Lower lobe of right lung (tissue), 2 donors: Measurements from ENCODE around the gene C10orf105. TPM values are rescaled to one million over a fixed set of nuclear protein-coding genes. Genes with fewer than 3 reads are reported as not detected.

Experiments used
- ATAC-seq, 2 donors: fragments of 200-7000 bp; cut with Tn5 transposase; one replicate each; pipeline ENCODE4 v1.9.1; 2020 to 2022; ENCODE audit warnings: mild to moderate bottlenecking in 2 of 2, moderate library complexity in 2 of 2
- DNase-seq: peaks from one replicate; pipeline ENCODE4 v3.0.0-alpha.2; 2020
- H3K27ac ChIP-seq: fragments of 200-600 bp; one replicate; pipeline ENCODE4 v1.8.0; 2022
- H3K27me3 ChIP-seq: fragments of 200-600 bp; one replicate; pipeline ENCODE4 v1.8.0; 2022; ENCODE audit warnings: low read depth
- H3K36me3 ChIP-seq: fragments of 200-600 bp; one replicate; pipeline ENCODE4 v1.8.0; 2022; ENCODE audit warnings: mild to moderate bottlenecking
- H3K4me1 ChIP-seq: fragments of 200-600 bp; one replicate; pipeline ENCODE4 v1.8.0; 2022
- H3K4me3 ChIP-seq: fragments of 200-600 bp; one replicate; pipeline ENCODE4 v1.8.0; 2022; ENCODE audit warnings: mild to moderate bottlenecking
- H3K9me3 ChIP-seq: fragments of 200-600 bp; one replicate; pipeline ENCODE4 v1.8.0; 2022
- CTCF ChIP-seq: fragments of 200-600 bp; IDR thresholded peaks from one replicate; pipeline ENCODE4 v1.8.0; 2022; ENCODE audit warnings: antibody characterized with exemption, mild to moderate bottlenecking
- intact Hi-C: fragments of 100-400 bp; cut with DNase I; formaldehyde crosslinking; loops from one replicate; pipeline ENCODE4 v1.11.0; 2022
- total RNA-seq: library from RNA; stranded (reverse); fragmentation: NEBNext Ultra II Directional; extraction: Animal tissue kit (Norgen Biotek cat#: 25700); gene quantifications from one replicate; pipeline ENCODE4 v1.2.1, GENCODE V29; 2021
- donor health status: DM: no; HTN: yes; CAD: no; lungs with severe emphysema.

C10orf105 gene
- total RNA-seq, 1 donor from 2014 or later = 0.32 TPM

- Histone ChIP-seq H3K27me3 (no peaks in the 10 kb centered on the region), H3K4me3 (no peak overlapping the region), H3K9me3 (no peaks in the 10 kb centered on the region), H3K4me1 (peaks cover 9% of the 10 kb centered on the region), H3K27ac (no peak overlapping the region), H3K36me3 (no peaks in the 10 kb centered on the region)
- DNase-seq (no peak), ATAC-seq (no peak)
- no peak for TF ChIP-seq CTCF
- intact Hi-C loops = no loop called here
These were observed 40.2 kb downstream of the C10orf105 start for GRCh38 chr10:71679425-71679824.

DNA sequence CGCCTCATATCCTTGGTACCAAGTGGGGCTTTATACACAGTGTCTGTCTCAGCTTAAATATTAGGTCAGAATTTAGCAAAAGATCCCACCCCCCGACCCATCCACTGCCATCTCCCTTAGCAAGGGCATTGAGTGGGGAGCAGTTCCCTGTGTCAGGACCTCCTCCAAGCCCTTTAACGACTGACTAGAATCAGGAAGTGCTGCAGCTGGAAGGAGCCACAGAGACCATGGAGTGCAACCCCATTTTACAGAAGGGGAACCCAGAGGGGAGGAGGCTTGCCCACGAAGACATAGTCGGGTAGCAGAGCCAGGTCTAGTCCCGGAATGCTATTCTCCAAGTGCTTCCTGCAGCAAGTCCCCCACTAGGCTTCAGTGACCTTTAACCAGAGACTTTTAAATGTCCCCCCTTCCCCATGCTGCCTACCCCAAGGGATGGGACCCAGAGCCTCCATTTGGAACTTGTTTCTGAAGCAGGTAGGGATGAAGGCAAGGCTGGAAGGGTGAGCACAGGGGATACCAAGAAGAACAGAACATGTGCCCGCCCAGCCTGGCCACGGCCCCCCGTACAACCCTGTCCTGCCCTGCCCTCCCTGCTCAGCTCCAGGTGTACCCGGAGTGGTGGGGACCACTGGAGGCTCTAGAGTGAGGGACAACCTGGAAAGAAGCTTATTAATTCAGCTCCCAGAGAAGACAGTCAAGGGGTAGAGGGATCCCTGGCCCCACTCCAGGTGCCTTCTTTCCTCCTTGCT, 41.3 kb downstream of the C10orf105 start:
- no peak overlapping the region for H3K4me3 ChIP-seq
- peaks cover 9% of the 10 kb centered on the region for H3K4me1 ChIP-seq
- ATAC-seq (no peak), DNase-seq (no peak)
- H3K27ac ChIP-seq = no peak overlapping the region
- no peaks in the 10 kb centered on the region for H3K36me3 ChIP-seq
- H3K27me3 ChIP-seq = no peaks in the 10 kb centered on the region
- intact Hi-C loops = no loop called here
- TF ChIP-seq CTCF = no peak
- no peaks in the 10 kb centered on the region for H3K9me3 ChIP-seq

DNA sequence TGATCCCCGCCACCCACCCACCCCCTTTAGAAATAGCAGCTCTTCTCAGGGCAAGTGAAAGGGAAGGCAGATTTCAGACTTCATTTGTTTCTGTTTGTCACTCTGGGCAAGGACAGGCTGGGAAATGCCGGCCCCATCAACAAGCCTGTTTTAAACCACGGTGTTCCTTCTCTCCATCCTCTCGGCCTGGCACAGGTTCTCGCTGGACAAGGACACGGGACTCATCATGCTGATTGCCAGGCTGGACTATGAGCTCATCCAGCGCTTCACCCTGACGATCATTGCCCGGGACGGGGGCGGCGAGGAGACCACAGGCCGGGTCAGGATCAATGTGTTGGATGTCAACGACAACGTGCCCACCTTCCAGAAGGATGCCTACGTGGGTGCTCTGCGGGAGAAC, 42.3 kb downstream of the C10orf105 start:
- TF ChIP-seq CTCF = no peak
- Histone ChIP-seq H3K4me1 (peaks cover 9% of the 10 kb centered on the region), H3K27me3 (no peaks in the 10 kb centered on the region), H3K4me3 (no peak overlapping the region), H3K36me3 (no peaks in the 10 kb centered on the region), H3K9me3 (no peaks in the 10 kb centered on the region), H3K27ac (no peak overlapping the region)
- DNase-seq (no peak), ATAC-seq (no peak)
- intact Hi-C loops = no loop called here

GRCh38 chr10:71675295-71675970, 44.1 kb downstream of the C10orf105 start:
- intact Hi-C loops = no loop called here
- Histone ChIP-seq H3K4me3 (no peak overlapping the region), H3K9me3 (no peaks in the 10 kb centered on the region), H3K27me3 (no peaks in the 10 kb centered on the region), H3K4me1 (peaks cover 9% of the 10 kb centered on the region), H3K27ac (no peak overlapping the region), H3K36me3 (no peaks in the 10 kb centered on the region)
- ATAC-seq (no peak), DNase-seq (no peak)
- no peak for TF ChIP-seq CTCF

GRCh38 chr10:71671994-71672946, 47.3 kb downstream of the C10orf105 start:
- TF ChIP-seq CTCF = no peak
- intact Hi-C loops = no loop called here
- H3K27me3 ChIP-seq = no peaks in the 10 kb centered on the region
- H3K36me3 ChIP-seq = no peaks in the 10 kb centered on the region
- ATAC-seq = no peak
- no peak overlapping the region for H3K27ac ChIP-seq
- H3K4me3 ChIP-seq = no peak overlapping the region
- DNase-seq = no peak
- no peaks in the 10 kb centered on the region for H3K9me3 ChIP-seq
- peaks cover 3% of the 10 kb centered on the region for H3K4me1 ChIP-seq
